HepG2 (cell line): ENCODE measurements around the gene CACNA1C. TPM values are rescaled to one million over a fixed set of nuclear protein-coding genes. Genes with fewer than 3 reads are reported as not detected.

Source experiments
- ATAC-seq: fragments of 200-7000 bp; cut with Tn5 transposase; 3 replicates; pipeline ENCODE4 v1.9.1; 2020; ENCODE audit warnings: mild to moderate bottlenecking, moderate library complexity
- BruUV-seq: library from RNA; stranded (reverse); fragments of 400-500 nt; replicated peaks from 2 replicates; lab custom pipeline; 2021; lab: Mats Ljungman, UMichigan
- CTCF ChIA-PET: fragments of 300-600 bp; formaldehyde crosslinking; extraction: SDS; loops from one replicate; lab custom pipeline; 2021; ENCODE audit warnings: low total read pairs, inconsistent platforms, low intra/inter-chr PET ratio; lab: Yijun Ruan, JAX
- POLR2A ChIA-PET: fragments of 350-600 bp; sonication (Branson Sonifier 250); formaldehyde crosslinking; loops from one replicate; lab custom pipeline; 2020; ENCODE audit warnings: antibody characterized with exemption, inconsistent platforms; lab: Yijun Ruan, JAX
- DNase-seq: peaks from one replicate; pipeline ENCODE4 v3.0.0-alpha.2; 2015; ENCODE audit warnings: low spot score
- FAIRE-seq: peaks from 3 replicates; lab custom pipeline; 2011; peaks lifted over from hg19 to GRCh38; lab: Jason Lieb, UNC
- H2AFZ ChIP-seq: one replicate; pipeline ENCODE4 v1.6.1; 2011; ENCODE audit warnings: low read length, inconsistent platforms
- H3K27ac ChIP-seq: fragments of 300-600 bp; 3 replicates; pipeline ENCODE4 v1.8.0; 2011; ENCODE audit warnings: mixed run types, mild to moderate bottlenecking, mixed read lengths, low read length, inconsistent platforms; ENCODE audit not compliant: insufficient read depth; ENCODE audit errors: extremely low read length
- H3K27me3 ChIP-seq, 2 experiments: fragments of 200-600 bp in 1 of 2; 2 replicates in 1 of 2; 3 replicates in 1 of 2; pipeline versions ENCODE4 v1.6.0 to v1.8.0; 2011; ENCODE audit warnings: low read length in 2 of 2, mild to moderate bottlenecking in 2 of 2, moderate library complexity in 2 of 2, inconsistent platforms in 1 of 2; ENCODE audit not compliant: insufficient read depth in 2 of 2, control insufficient read depth in 1 of 2
- H3K36me3 ChIP-seq, 2 experiments: fragments of 200-600 bp in 1 of 2; replicated peaks in 1 of 2; 2 replicates in 1 of 2; 3 replicates in 1 of 2; pipeline versions ENCODE4 v1.5.1 to v1.8.0; 2011; ENCODE audit warnings: low read length in 2 of 2, inconsistent platforms in 1 of 2; ENCODE audit not compliant: insufficient read depth in 2 of 2, control insufficient read depth in 1 of 2
- H3K4me1 ChIP-seq: 2 replicates; pipeline ENCODE4 v1.5.1; 2012; ENCODE audit warnings: low read length, inconsistent platforms; ENCODE audit not compliant: insufficient read depth
- H3K4me2 ChIP-seq: 2 replicates; pipeline ENCODE4 v1.6.0; 2011; ENCODE audit warnings: low read depth, low read length, inconsistent platforms
- H3K4me3 ChIP-seq, 3 experiments: fragments of 200-600 bp in 1 of 3; sonication (generic), shearing (Covaris generic) in 1 of 3; replicated peaks in 1 of 3; 2 replicates each; pipeline ENCODE4 v1.5.1; 2011 to 2016; ENCODE audit warnings: low read length in 3 of 3, inconsistent platforms in 2 of 3, low read depth in 2 of 3, mild to moderate bottlenecking in 2 of 3, control low read depth in 1 of 3, mixed read lengths in 1 of 3; ENCODE audit not compliant: insufficient read depth in 1 of 3
- H3K79me2 ChIP-seq: one replicate; pipeline ENCODE4 v1.6.1; 2011; ENCODE audit warnings: low read length, inconsistent platforms; ENCODE audit not compliant: insufficient read depth
- H3K9ac ChIP-seq: 2 replicates; pipeline ENCODE4 v1.6.0; 2011; ENCODE audit warnings: mild to moderate bottlenecking, low read depth, low read length, inconsistent platforms; ENCODE audit not compliant: insufficient read depth
- H3K9me3 ChIP-seq: 2 replicates; pipeline ENCODE4 v1.5.1; 2012; ENCODE audit warnings: mild to moderate bottlenecking, low read length
- H4K20me1 ChIP-seq: 2 replicates; pipeline ENCODE4 v1.6.0; 2011; ENCODE audit warnings: inconsistent platforms, mild to moderate bottlenecking, low read length, moderate library complexity; ENCODE audit not compliant: insufficient read depth
- CEBPB ChIP-seq: IDR thresholded peaks from 2 replicates; pipeline ENCODE4 v1.6.1; 2011; ENCODE audit warnings: low read depth, low read length, improper control_type of control experiment, borderline replicate concordance
- FOXA1 ChIP-seq, 2 experiments: fragments of 450-650 bp in 1 of 2; sonication (generic) in 1 of 2; formaldehyde crosslinking in 1 of 2; IDR thresholded peaks; 2 replicates each; pipeline versions ENCODE4 v1.4.0 to v1.6.1; 2016 to 2020; ENCODE audit warnings: missing genetic modification reagents in 1 of 2
- HNRNPH1 ChIP-seq: fragments of 200-400 bp; formaldehyde crosslinking; optimal IDR thresholded peaks from 2 replicates; pipeline ENCODE3; 2017; ENCODE audit warnings: mild to moderate bottlenecking, low read depth, low read length
- MAFF ChIP-seq: IDR thresholded peaks from 2 replicates; pipeline ENCODE4 v1.6.1; 2011; ENCODE audit warnings: low read depth, low read length, improper control_type of control experiment
- MBD4 ChIP-seq: IDR thresholded peaks from 2 replicates; pipeline ENCODE4 v1.6.1; 2012; ENCODE audit warnings: low read length, inconsistent platforms, borderline replicate concordance
- NR2F1 ChIP-seq, 2 experiments: fragments of 450-650 bp in 1 of 2; formaldehyde crosslinking in 1 of 2; IDR thresholded peaks; 2 replicates each; pipeline versions ENCODE4 v1.5.0 to v1.6.1; 2016 to 2020; ENCODE audit warnings: mild to moderate bottlenecking in 1 of 2, missing compliant biosample characterization in 1 of 2, missing genetic modification reagents in 1 of 2, moderate library complexity in 1 of 2
- POLR2A ChIP-seq, 2 experiments: IDR thresholded peaks; 2 replicates each; pipeline ENCODE4 v1.6.1; 2011; ENCODE audit warnings: low read depth in 2 of 2, low read length in 2 of 2, mild to moderate bottlenecking in 1 of 2, moderate library complexity in 1 of 2; ENCODE audit not compliant: insufficient read depth in 1 of 2
- SOX5 ChIP-seq: IDR thresholded peaks from 2 replicates; pipeline ENCODE4 v1.6.1; 2016; ENCODE audit warnings: borderline replicate concordance
- ZBTB1 ChIP-seq: sonication (generic); formaldehyde crosslinking; IDR thresholded peaks from 2 replicates; pipeline ENCODE4 v1.4.0; 2020; ENCODE audit warnings: missing genetic modification reagents, borderline replicate concordance
- ZMYM4 ChIP-seq: sonication (generic); formaldehyde crosslinking; IDR thresholded peaks from 2 replicates; pipeline ENCODE4 v1.8.1; 2023; ENCODE audit warnings: mild to moderate bottlenecking, missing genetic modification reagents
- ZNF24 ChIP-seq: fragments of 450-650 bp; IDR thresholded peaks from 2 replicates; pipeline ENCODE4 v1.6.1; 2017; ENCODE audit warnings: antibody characterized with exemption, mild to moderate bottlenecking
- ZNF260 ChIP-seq: sonication (generic); formaldehyde crosslinking; IDR thresholded peaks from 2 replicates; pipeline ENCODE4 v1.4.0; 2020; ENCODE audit warnings: missing genetic modification reagents, low read depth, mild to moderate bottlenecking, borderline replicate concordance
- ZNF546 ChIP-seq: sonication (generic); formaldehyde crosslinking; conservative IDR thresholded peaks from 2 replicates; pipeline ENCODE4 v1.8.1; 2023; ENCODE audit warnings: mild to moderate bottlenecking, missing genetic modification reagents
- ZNF720 ChIP-seq: sonication (generic); formaldehyde crosslinking; IDR thresholded peaks from 2 replicates; pipeline ENCODE4 v1.4.0; 2020; ENCODE audit warnings: missing genetic modification reagents
- ZSCAN29 ChIP-seq: sonication (generic); formaldehyde crosslinking; conservative IDR thresholded peaks from 2 replicates; pipeline ENCODE4 v1.4.0; 2020; ENCODE audit warnings: mild to moderate bottlenecking, missing genetic modification reagents
- WGBS: methylation state at CpG from one replicate; pipeline ENCODE4 v1.1.6; 2017; ENCODE audit warnings: low lambda C conversion rate; 5-methylcytosine and 5-hydroxymethylcytosine counted together
- in situ Hi-C: cut with HindIII; loops from 2 replicates; pipeline ENCODE4 v1.10.0; 2017; ENCODE audit warnings: low pct_unique_long_range_greater_than_20kb; ENCODE audit not compliant: extremely low pct_ligation_motif_present
- intact Hi-C: fragments of 100-400 bp; cut with micrococcal nuclease; formaldehyde crosslinking; loops from one replicate; pipeline ENCODE4 v1.10.0; 2022; ENCODE audit not compliant: unreplicated experiment
- polyA plus RNA-seq, 8 experiments: library from polyadenylated mRNA; depleted of rRNA in 3 of 8; stranded (reverse) in 7 of 8; unstranded in 1 of 8; fragments of >200 nt; fragmentation: Illumina TruSeq in 4 of 8; extraction: Trizol in 4 of 8; gene quantifications; 2 replicates each; pipeline versions ENCODE4 v1.2.1 to v1.2.3, GENCODE V29; 2011 to 2016; ENCODE audit warnings: low read depth in 4 of 8, missing spikeins in 1 of 8, mixed read lengths in 1 of 8; ENCODE audit not compliant: insufficient read depth in 1 of 8
- total RNA-seq, 5 experiments: library from RNA; depleted of rRNA; stranded (reverse); fragments of >200 nt; fragmentation: Illumina TruSeq; extraction: Trizol; gene quantifications; 2 replicates each; pipeline ENCODE4 v1.2.3, GENCODE V29; 2016; ENCODE audit warnings: low read depth in 1 of 5
- TF ChIP-seq, protein P1 (sequence below): sonication (generic); formaldehyde crosslinking; IDR thresholded peaks from 2 replicates; pipeline ENCODE4 v1.9.0; 2021; ENCODE audit warnings: missing genetic modification reagents, borderline replicate concordance
- TF ChIP-seq, protein P2 (sequence below): sonication (generic); formaldehyde crosslinking; IDR thresholded peaks from 2 replicates; pipeline ENCODE4 v1.4.0; 2020; ENCODE audit warnings: missing genetic modification reagents
- TF ChIP-seq, protein P3 (sequence below): sonication (generic); formaldehyde crosslinking; IDR thresholded peaks from 2 replicates; pipeline ENCODE4 v1.4.0; 2020; ENCODE audit warnings: mild to moderate bottlenecking, missing genetic modification reagents, borderline replicate concordance

Gene CACNA1C
- total and polyA plus RNA-seq, 2 of the 13 experiments (the other 11 are each of a cell fraction or from before 2014, with no cell fraction given): not detected

DNA sequence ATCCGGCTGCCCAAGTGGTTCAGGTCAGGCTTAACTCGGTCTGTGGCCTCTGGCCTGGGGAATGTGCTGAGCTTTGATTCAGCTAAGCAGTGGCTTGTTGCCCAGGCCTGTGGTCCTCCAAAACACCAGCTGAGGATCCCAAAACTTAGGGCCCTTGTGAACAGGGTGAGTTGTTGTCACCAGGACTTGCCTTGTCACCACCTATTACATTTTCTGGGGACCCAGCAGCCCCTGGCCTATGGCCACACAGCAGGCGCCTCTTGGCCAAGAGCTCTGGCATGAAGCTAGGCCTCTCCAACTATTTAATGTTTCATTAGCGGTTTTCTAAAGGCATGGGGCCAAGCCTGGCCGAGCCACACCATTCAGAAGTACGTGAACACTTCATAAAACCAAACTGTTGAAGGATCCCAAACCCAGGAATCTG, 343.7 kb downstream of the CACNA1C start:
- Histone ChIP-seq H3K9ac (no peak overlapping the region), H3K79me2 (no peaks in the 10 kb centered on the region), H3K27me3 (peaks cover 0 to 3% of the 10 kb centered on the region in 2 experiments; a peak in 2 of 5 replicates), H3K9me3 (no peaks in the 10 kb centered on the region), H4K20me1 (no peaks in the 10 kb centered on the region), H3K27ac (no peak overlapping the region), H3K4me2 (no peak overlapping the region), H2AFZ (no peak overlapping the region), H3K36me3 (no peaks in the 10 kb centered on the region), H3K4me1 (peaks cover 9% of the 10 kb centered on the region), H3K4me3 (no peak overlapping the region)
- CTCF ChIA-PET: no interaction called here
- FAIRE-seq (no peak), ATAC-seq (no peak), DNase-seq (no peak)
- TF ChIP-seq POLR2A (IDR thresholded peaks at IDR 0.05; ENCODE audit: insufficient read depth in 1 of 2, low read depth in 2 of 2, low read length in 2 of 2) (no peak), ZBTB1 (no peak), MAFF (no peak), MBD4 (no peak), ZNF24 (no peak), SOX5 (CRISPR knock-in tag) (no peak), NR2F1 (CRISPR knock-in tag; IDR thresholded peaks at IDR 0.05) (no peak), ZMYM4 (CRISPR knock-in tag) (no peak), CEBPB (no peak), ZNF546 (no peak), HNRNPH1 (no peak), ZSCAN29 (CRISPR knock-in tag) (no peak), FOXA1 (IDR thresholded peaks at IDR 0.05) (no peak), FOXA1 (CRISPR knock-in tag; IDR thresholded peaks at IDR 0.05) (no peak), ZNF260 (no peak), ZNF720 (no peak)
- TF ChIP-seq, protein P1, sequence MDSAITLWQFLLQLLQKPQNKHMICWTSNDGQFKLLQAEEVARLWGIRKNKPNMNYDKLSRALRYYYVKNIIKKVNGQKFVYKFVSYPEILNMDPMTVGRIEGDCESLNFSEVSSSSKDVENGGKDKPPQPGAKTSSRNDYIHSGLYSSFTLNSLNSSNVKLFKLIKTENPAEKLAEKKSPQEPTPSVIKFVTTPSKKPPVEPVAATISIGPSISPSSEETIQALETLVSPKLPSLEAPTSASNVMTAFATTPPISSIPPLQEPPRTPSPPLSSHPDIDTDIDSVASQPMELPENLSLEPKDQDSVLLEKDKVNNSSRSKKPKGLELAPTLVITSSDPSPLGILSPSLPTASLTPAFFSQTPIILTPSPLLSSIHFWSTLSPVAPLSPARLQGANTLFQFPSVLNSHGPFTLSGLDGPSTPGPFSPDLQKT (CRISPR knock-in tag): no peak
- TF ChIP-seq, protein P2, sequence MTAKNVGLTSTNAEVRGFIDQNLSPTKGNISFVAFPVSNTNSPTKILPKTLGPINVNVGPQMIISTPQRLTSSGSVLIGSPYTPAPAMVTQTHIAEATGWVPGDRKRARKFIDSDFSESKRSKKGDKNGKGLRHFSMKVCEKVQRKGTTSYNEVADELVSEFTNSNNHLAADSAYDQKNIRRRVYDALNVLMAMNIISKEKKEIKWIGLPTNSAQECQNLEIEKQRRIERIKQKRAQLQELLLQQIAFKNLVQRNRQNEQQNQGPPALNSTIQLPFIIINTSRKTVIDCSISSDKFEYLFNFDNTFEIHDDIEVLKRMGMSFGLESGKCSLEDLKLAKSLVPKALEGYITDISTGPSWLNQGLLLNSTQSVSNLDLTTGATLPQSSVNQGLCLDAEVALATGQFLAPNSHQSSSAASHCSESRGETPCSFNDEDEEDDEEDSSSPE (CRISPR knock-in tag): no peak
- TF ChIP-seq, protein P3, sequence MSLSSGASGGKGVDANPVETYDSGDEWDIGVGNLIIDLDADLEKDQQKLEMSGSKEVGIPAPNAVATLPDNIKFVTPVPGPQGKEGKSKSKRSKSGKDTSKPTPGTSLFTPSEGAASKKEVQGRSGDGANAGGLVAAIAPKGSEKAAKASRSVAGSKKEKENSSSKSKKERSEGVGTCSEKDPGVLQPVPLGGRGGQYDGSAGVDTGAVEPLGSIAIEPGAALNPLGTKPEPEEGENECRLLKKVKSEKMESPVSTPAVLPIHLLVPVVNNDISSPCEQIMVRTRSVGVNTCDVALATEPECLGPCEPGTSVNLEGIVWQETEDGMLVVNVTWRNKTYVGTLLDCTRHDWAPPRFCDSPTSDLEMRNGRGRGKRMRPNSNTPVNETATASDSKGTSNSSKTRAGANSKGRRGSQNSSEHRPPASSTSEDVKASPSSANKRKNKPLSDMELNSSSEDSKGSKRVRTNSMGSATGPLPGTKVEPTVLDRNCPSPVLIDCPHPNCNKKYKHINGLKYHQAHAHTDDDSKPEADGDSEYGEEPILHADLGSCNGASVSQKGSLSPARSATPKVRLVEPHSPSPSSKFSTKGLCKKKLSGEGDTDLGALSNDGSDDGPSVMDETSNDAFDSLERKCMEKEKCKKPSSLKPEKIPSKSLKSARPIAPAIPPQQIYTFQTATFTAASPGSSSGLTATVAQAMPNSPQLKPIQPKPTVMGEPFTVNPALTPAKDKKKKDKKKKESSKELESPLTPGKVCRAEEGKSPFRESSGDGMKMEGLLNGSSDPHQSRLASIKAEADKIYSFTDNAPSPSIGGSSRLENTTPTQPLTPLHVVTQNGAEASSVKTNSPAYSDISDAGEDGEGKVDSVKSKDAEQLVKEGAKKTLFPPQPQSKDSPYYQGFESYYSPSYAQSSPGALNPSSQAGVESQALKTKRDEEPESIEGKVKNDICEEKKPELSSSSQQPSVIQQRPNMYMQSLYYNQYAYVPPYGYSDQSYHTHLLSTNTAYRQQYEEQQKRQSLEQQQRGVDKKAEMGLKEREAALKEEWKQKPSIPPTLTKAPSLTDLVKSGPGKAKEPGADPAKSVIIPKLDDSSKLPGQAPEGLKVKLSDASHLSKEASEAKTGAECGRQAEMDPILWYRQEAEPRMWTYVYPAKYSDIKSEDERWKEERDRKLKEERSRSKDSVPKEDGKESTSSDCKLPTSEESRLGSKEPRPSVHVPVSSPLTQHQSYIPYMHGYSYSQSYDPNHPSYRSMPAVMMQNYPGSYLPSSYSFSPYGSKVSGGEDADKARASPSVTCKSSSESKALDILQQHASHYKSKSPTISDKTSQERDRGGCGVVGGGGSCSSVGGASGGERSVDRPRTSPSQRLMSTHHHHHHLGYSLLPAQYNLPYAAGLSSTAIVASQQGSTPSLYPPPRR (CRISPR knock-in tag): no peak
- in situ Hi-C loops: no loop called here
- WGBS: 29% methylated on average over 4 of the region's 6 CpGs
- POLR2A ChIA-PET: no interaction called here
- BruUV-seq: no TSS peak
- intact Hi-C loops: no loop called here
